GM18907 (cell line): Measurements from ENCODE around the gene ARMC5.
"Not testable (repeated sequence)": the region's sequence is repeated elsewhere in the genome, so short reads cannot be mapped to it uniquely, and the experiment has no call there.

Source experiments
- ATAC-seq: cut with Tn5 transposase; IDR thresholded peaks from one replicate; pipeline ENCODE4 v1.9.1; 2021; ENCODE audit warnings: mild to moderate bottlenecking, moderate library complexity; ENCODE audit not compliant: unreplicated experiment

The ARMC5 gene

GRCh38 chr16:31430380-31431052 lies 28.8 kb upstream of the ARMC5 start:
- ATAC-seq, result no peak

GRCh38 chr16:31435341-31436220 lies 23.7 kb upstream of the ARMC5 start:
- no peak for ATAC-seq

- no peak for ATAC-seq
Observed at GRCh38 chr16:31436221-31437045, 22.9 kb upstream of the ARMC5 start.

GRCh38 chr16:31438414-31438813 lies 20.9 kb upstream of the ARMC5 start:
- ATAC-seq, result no peak

- ATAC-seq, result not testable (repeated sequence)
Observed at GRCh38 chr16:31439023-31439422, 20.3 kb upstream of the ARMC5 start.

GRCh38 chr16:31439519-31439918 lies 19.8 kb upstream of the ARMC5 start:
- no peak for ATAC-seq

GRCh38 chr16:31440516-31441184 lies 18.7 kb upstream of the ARMC5 start:
- no peak for ATAC-seq

- no peak for ATAC-seq
Observed at GRCh38 chr16:31441956-31442355, 17.3 kb upstream of the ARMC5 start.

GRCh38 chr16:31445931-31446330 lies 13.4 kb upstream of the ARMC5 start:
- not testable (repeated sequence) for ATAC-seq

GRCh38 chr16:31451201-31451600 lies 8.1 kb upstream of the ARMC5 start:
- no peak for ATAC-seq

GRCh38 chr16:31451681-31452351 lies 7.5 kb upstream of the ARMC5 start:
- peak; percentile 59 for ATAC-seq

- ATAC-seq, result no peak
Observed at GRCh38 chr16:31452631-31453106, 6.6 kb upstream of the ARMC5 start.

GRCh38 chr16:31453255-31454204 lies 5.8 kb upstream of the ARMC5 start:
- ATAC-seq, result no peak

GRCh38 chr16:31455601-31456314 lies 3.5 kb upstream of the ARMC5 start:
- ATAC-seq, result no peak

GRCh38 chr16:31456988-31457360 lies 2.3 kb upstream of the ARMC5 start:
- no peak for ATAC-seq

GRCh38 chr16:31458073-31458843 lies 1.0 kb upstream of the ARMC5 start:
- peak; percentile 18 for ATAC-seq

GRCh38 chr16:31459687-31460581 lies 633 bp downstream of the ARMC5 start:
- ATAC-seq, result peak; percentile 74
